Measurements from ENCODE around the gene MDP1. TPM values are rescaled to one million over a fixed set of nuclear protein-coding genes. Genes with fewer than 3 reads are reported as not detected.

Gene MDP1
- total and polyA plus RNA-seq, 2 experiments from 2014 or later = 9.8 to 31.1 TPM

- TF ChIP-seq CTCF (conservative IDR thresholded peaks at IDR 0.05; ENCODE audit: low read depth in 2 of 2) (no peak), ETS1 (IDR thresholded peaks at IDR 0.05) (no peak), ZNF462 (CRISPR knock-in tag; IDR thresholded peaks at IDR 0.05) (no peak)
Observed at GRCh38 chr14:24165785-24166184, 50.1 kb downstream of the MDP1 start (continued).

GRCh38 chr14:24164518-24164991 is 51.3 kb downstream of the MDP1 start:
- Histone ChIP-seq H3K9me2 (ENCODE audit: insufficient read depth) (no peaks in the 10 kb centered on the region), H4K20me1 (replicated peaks; ENCODE audit: insufficient read depth) (no peaks in the 10 kb centered on the region), H2AFZ (no peak overlapping the region), H3K36me3 (ENCODE audit: insufficient read depth) (no peaks in the 10 kb centered on the region), H3K4me2 (no peak overlapping the region), H3K27ac (ENCODE audit: low read depth) (no peak overlapping the region), H3F3A (replicated peaks; ENCODE audit: low read depth) (peaks cover 12% of the 10 kb centered on the region; the same call in 1 of the 2 replicates), H3K27me3 (ENCODE audit: insufficient read depth) (no peaks in the 10 kb centered on the region), H3K79me2 (replicated peaks; ENCODE audit: insufficient read depth) (no peaks in the 10 kb centered on the region), H3K4me3 (no peak overlapping the region), H3K4me1 (ENCODE audit: insufficient read depth) (peaks cover 11% of the 10 kb centered on the region)
- no peaks in the 10 kb centered on the region for H3K9me3 Mint-ChIP-seq
- no peak overlapping the region for H3K27ac Mint-ChIP-seq
- H3K36me3 Mint-ChIP-seq (ENCODE audit: low read depth) = peaks cover 36% of the 10 kb centered on the region
- peaks cover 4% of the 10 kb centered on the region for H3K27me3 Mint-ChIP-seq (ENCODE audit: insufficient read depth, low read depth, poor library complexity)
- DNase-seq (ENCODE audit: low spot score) (no peak), ATAC-seq (no peak)
- H3K4me1 Mint-ChIP-seq = peaks cover 9% of the 10 kb centered on the region
- H3K4me3 Mint-ChIP-seq = no peak overlapping the region
- TF ChIP-seq STAT1 (IDR thresholded peaks at IDR 0.05; ENCODE audit: unreplicated experiment) = no peak
- no peak for TF ChIP-seq EZH2 (IDR thresholded peaks at IDR 0.05; ENCODE audit: low read depth, unreplicated experiment)
- TF ChIP-seq CREB1 (CRISPR knock-in tag; IDR thresholded peaks at IDR 0.05; ENCODE audit: low read depth) = no peak
- TF ChIP-seq REST (IDR thresholded peaks at IDR 0.05; ENCODE audit: unreplicated experiment) = no peak
- TF ChIP-seq EZH2phosphoT487 (IDR thresholded peaks at IDR 0.05; ENCODE audit: unreplicated experiment) = no peak
- no peak for TF ChIP-seq ETS1 (IDR thresholded peaks at IDR 0.05)
- TF ChIP-seq JUNB (IDR thresholded peaks at IDR 0.05; ENCODE audit: unreplicated experiment) = no peak
- no peak for TF ChIP-seq POLR2AphosphoS5 (IDR thresholded peaks at IDR 0.05; ENCODE audit: low read depth)
